ENCODE data around the gene SSBP4. TPM values are rescaled to one million over a fixed set of nuclear protein-coding genes. Genes with fewer than 3 reads are reported as not detected.

Gene SSBP4
- total and polyA plus RNA-seq, 2 donors (not counting 3 experiments of a cell fraction or from before 2014, with no cell fraction given) = 89.6 to 151 TPM

DNA sequence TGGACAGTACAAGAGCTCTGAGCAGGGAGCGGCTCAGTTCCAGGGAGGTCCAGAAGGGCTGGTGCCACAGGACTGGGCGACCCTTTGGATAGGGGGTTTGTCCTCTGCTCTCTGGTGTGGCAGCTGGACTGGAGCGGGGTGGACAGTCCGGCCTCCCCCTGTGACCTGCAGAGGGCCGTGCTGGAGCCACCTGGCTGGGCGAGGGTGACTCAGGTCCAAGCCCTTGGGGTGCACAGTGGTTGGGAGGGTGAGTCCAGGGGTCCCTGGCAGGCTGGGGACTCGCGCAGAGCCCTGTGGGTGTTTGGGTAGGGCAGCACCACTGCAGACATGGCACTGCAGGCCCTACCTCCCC is 7.2 kb downstream of the SSBP4 start:
- H4K20me1 ChIP-seq (replicated peaks; ENCODE audit: control insufficient read depth, extremely low read depth, insufficient read depth, low read length) = no peaks in the 10 kb centered on the region
- H3K79me2 ChIP-seq (ENCODE audit: control insufficient read depth, insufficient read depth, low read length) = peaks cover 54% of the 10 kb centered on the region
- H3K4me1 ChIP-seq (ENCODE audit: control insufficient read depth, extremely low read depth, insufficient read depth, low read length) = peaks cover 12% of the 10 kb centered on the region
- no peaks in the 10 kb centered on the region for H3K9me1 ChIP-seq (replicated peaks; ENCODE audit: control insufficient read depth, extremely low read depth, insufficient read depth, low read length)
- no peak overlapping the region for H3K4me3 ChIP-seq (replicated peaks in 1 of 3; ENCODE audit: insufficient read depth in 1 of 3, low read depth in 1 of 3, low read length in 3 of 3)
- TF ChIP-seq POLR2AphosphoS5 (IDR thresholded peaks at IDR 0.05; ENCODE audit: insufficient read depth, low read depth, low read length) = no peak
- no peak for TF ChIP-seq JUN (IDR thresholded peaks at IDR 0.05; ENCODE audit: borderline replicate concordance, insufficient read depth, insufficient read length, low read depth)
- no peak for TF ChIP-seq FOS (IDR thresholded peaks at IDR 0.05; ENCODE audit: borderline replicate concordance, insufficient read depth, low read length)
- TF ChIP-seq GATA2 (IDR thresholded peaks at IDR 0.05; ENCODE audit: insufficient read depth, insufficient read length, low read depth, low read length) = no peak
- no peak for TF ChIP-seq MYC (IDR thresholded peaks at IDR 0.05; ENCODE audit: low read depth, low read length)
- TF ChIP-seq POLR2A (IDR thresholded peaks at IDR 0.05; ENCODE audit: low read depth, low read length) = no peak
- TF ChIP-seq, protein P1, sequence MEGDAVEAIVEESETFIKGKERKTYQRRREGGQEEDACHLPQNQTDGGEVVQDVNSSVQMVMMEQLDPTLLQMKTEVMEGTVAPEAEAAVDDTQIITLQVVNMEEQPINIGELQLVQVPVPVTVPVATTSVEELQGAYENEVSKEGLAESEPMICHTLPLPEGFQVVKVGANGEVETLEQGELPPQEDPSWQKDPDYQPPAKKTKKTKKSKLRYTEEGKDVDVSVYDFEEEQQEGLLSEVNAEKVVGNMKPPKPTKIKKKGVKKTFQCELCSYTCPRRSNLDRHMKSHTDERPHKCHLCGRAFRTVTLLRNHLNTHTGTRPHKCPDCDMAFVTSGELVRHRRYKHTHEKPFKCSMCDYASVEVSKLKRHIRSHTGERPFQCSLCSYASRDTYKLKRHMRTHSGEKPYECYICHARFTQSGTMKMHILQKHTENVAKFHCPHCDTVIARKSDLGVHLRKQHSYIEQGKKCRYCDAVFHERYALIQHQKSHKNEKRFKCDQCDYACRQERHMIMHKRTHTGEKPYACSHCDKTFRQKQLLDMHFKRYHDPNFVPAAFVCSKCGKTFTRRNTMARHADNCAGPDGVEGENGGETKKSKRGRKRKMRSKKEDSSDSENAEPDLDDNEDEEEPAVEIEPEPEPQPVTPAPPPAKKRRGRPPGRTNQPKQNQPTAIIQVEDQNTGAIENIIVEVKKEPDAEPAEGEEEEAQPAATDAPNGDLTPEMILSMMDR (IDR thresholded peaks at IDR 0.05; ENCODE audit: extremely low read depth in 1 of 2, insufficient read depth in 1 of 2, low read depth in 1 of 2, low read length in 2 of 2) = no peak
- TF ChIP-seq, protein P2, sequence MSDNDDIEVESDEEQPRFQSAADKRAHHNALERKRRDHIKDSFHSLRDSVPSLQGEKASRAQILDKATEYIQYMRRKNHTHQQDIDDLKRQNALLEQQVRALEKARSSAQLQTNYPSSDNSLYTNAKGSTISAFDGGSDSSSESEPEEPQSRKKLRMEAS (IDR thresholded peaks at IDR 0.05; ENCODE audit: insufficient read depth, insufficient read length) = no peak
- no peak for TF ChIP-seq EZH2 (IDR thresholded peaks at IDR 0.05; ENCODE audit: borderline replicate concordance, low read depth, low read length, severe bottlenecking)
- ChIA-PET POLR2A (no interaction called here), CTCF (interaction anchor here (1.0 to 1.5 kb wide), 2 partner anchors 16 to 36 kb away, joined by 3 to 4 read pairs; no protein-coding TSS in a partner anchor)
- dilution Hi-C loops (cut with MboI; ENCODE audit: extremely low pct_ligation_motif_present, low sequenced_read_pairs) = no loop called here
- H2AFZ ChIP-seq (ENCODE audit: low read depth, low read length) = no peak overlapping the region
- intact Hi-C loops (cut with micrococcal nuclease) = no loop called here
- H3K4me2 ChIP-seq (ENCODE audit: insufficient read depth, low read length) = no peak overlapping the region
- H3K9ac ChIP-seq (replicated peaks; ENCODE audit: extremely low read depth, insufficient read depth, low read length) = no peak overlapping the region
- no TSS peak for BruUV-seq (replicated peaks)
- no peak for DNase-seq (ENCODE audit: low read depth, low spot score)
- peaks cover 0 to 2% of the 10 kb centered on the region in 2 experiments for H3K36me3 ChIP-seq (ENCODE audit: control insufficient read depth in 2 of 2, extremely low read depth in 1 of 2, insufficient read depth in 2 of 2, low read length in 2 of 2)
- no peaks in the 10 kb centered on the region for H3K27me3 ChIP-seq (ENCODE audit: control insufficient read depth in 2 of 2, insufficient read depth in 2 of 2, low read length in 2 of 2)
- no peaks in the 10 kb centered on the region for H3K9me3 ChIP-seq (replicated peaks; ENCODE audit: control insufficient read depth, insufficient read depth, low read length)
- no peak overlapping the region for H3K27ac ChIP-seq (ENCODE audit: insufficient read depth, low read depth, low read length)
- no peak for FAIRE-seq
